SK-N-DZ (cell line): ENCODE data around the gene SGCE. TPM values are rescaled to one million over a fixed set of nuclear protein-coding genes. Genes with fewer than 3 reads are reported as not detected.
"Not testable (repeated sequence)": the region's sequence is repeated elsewhere in the genome, so short reads cannot be mapped to it uniquely, and the experiment has no call there.

Experiments
- DNase-seq: peaks from one replicate; pipeline ENCODE4 v3.0.0-alpha.2; 2015; ENCODE audit warnings: low spot score
- polyA plus RNA-seq, 2 experiments: library from polyadenylated mRNA; depleted of rRNA; stranded (reverse); fragments of >200 nt; gene quantifications; 2 replicates each; pipeline ENCODE4 v1.2.3, GENCODE V29; 2014

The SGCE gene, protein sequence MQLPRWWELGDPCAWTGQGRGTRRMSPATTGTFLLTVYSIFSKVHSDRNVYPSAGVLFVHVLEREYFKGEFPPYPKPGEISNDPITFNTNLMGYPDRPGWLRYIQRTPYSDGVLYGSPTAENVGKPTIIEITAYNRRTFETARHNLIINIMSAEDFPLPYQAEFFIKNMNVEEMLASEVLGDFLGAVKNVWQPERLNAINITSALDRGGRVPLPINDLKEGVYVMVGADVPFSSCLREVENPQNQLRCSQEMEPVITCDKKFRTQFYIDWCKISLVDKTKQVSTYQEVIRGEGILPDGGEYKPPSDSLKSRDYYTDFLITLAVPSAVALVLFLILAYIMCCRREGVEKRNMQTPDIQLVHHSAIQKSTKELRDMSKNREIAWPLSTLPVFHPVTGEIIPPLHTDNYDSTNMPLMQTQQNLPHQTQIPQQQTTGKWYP
- polyA plus RNA-seq (2014; cell fraction: cytosol; rRNA removed), result 27.7 and 41.0 TPM in 2 replicates
- 25.4 and 40.0 TPM in 2 replicates for polyA plus RNA-seq (2014; cell fraction: nucleus; rRNA removed)

DNA sequence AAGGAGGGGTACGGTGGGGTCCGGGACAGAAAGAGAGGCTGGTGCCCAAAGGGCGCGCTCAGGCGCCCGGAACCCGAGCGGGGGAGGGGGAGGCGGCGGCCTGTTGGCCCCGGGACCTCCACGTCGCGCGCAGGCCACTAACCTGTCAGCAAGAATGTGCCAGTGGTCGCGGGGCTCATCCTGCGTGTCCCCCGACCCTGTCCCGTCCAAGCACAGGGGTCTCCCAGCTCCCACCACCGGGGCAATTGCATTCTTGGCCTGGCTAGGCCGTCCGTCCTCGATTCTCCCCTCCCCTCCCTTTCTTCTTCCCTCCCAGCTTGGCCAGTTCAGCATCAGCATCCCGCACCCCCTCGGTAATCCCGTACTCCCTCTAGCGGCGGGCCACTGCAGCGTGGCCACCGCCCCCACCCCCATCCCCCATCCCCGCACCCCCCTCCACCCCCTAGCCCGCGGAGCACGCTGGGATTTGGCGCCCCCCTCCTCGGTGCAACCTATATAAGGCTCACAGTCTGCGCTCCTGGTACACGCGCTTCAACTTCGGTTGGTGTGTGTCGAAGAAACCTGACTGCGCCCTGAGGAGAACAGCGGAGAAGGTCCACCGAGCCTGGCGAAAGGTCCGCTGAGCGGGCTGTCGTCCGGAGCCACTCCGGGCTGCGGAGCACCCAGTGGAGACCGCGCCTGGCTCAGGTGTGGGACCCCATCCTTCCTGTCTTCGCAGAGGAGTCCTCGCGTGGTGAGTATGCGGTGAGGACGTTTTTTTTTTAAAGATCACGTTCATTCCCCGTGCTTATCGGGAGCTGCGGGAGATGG lies at the start of gene SGCE:
Gene SGCE, minus strand, starts transcription at position 286 of the 810 bp plus-strand sequence. Its CDS starts 35 bp downstream, at position 251.
- DNase-seq, result peak; percentile 78

DNA sequence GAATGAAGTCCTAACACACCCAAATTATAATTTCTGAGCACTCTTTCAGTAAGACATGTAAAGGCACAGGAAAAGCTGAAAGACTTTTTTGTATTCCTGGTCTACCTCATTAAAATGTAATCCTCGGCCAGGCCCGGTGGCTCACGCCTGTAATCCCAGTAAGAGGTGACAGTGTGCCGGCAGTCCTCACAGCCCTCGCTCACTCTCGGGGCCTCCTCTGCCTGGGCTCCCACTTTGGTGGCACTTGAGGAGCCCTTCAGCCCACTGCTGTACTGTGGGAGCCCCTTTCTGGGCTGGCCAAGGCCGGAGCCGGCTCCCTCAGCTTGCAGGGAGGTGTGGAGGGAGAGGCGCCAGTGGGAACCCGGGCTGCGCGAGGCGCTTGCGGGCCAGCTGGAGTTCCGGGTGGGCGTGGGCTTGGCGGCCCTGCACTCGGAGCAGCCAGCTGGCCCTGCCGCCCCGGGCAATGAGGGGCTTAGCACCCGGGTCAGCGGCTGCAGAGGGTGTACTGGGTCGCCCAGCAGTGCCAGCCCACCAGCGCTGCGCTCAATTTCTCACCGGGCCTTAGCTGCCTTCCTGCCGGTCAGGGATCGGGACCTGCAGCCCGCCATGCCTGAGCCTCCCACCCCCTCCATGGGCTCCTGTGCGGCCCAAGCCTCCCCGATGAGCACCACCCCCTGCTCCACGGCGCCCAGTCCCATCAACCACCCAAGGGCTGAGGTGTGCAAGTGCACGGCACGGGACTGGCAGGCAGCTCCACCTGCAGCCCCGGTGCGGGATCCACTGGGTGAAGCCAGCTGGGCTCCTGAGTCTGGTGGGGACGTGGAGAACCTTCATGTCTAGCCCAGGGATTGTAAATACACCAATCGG lies 49.5 kb upstream of the SGCE start:
- not testable (repeated sequence) for DNase-seq

DNA sequence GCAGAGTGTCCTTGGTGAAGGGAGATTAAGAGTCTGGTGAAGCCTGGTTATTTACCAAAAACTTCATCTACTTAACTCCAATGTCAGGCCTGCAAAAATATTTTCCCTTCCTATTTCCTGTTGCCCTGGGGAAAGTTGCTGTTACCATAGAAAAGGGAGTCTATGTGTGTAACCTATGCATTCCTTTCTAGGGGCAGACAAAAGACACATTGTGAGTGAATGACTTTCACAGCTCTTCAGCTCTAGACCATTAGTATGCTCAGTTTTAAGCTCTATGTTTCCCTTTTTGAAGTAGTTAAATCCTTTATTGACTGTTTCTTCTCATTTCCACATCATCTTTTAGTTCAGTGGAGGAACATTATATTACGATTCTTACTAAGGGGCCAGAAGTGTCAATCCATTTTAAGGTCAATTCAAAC lies 45.6 kb upstream of the SGCE start:
- DNase-seq, result no peak

DNA sequence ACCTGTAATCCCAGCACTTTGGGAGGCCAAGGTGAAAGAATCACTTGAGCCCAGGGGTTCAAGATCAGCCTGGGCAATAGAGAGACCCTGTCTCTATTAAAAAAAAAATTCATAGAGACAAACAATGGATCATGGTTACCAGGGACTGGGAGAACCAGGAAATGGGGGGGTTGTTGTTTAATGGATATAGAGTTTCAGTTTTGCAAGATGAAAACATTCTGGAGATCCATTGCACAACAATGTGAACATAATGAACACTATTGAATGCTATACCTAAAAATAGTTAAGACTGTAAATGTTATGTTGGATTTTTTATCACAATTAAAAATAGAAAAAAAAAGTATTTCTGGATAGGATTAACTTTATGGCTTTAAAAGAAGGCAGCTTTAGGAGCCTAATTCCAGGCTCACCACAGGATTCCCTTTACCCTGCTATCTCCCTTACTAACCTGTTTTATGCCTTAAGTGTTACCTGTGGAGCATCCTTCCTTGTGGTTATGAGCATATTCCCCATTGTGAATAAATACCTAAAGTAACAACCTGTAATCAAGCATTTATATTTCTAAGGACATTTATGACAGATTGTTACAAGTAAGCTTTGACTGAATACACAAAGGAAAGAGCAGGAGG lies 45.1 kb upstream of the SGCE start:
- DNase-seq, result no peak

DNA sequence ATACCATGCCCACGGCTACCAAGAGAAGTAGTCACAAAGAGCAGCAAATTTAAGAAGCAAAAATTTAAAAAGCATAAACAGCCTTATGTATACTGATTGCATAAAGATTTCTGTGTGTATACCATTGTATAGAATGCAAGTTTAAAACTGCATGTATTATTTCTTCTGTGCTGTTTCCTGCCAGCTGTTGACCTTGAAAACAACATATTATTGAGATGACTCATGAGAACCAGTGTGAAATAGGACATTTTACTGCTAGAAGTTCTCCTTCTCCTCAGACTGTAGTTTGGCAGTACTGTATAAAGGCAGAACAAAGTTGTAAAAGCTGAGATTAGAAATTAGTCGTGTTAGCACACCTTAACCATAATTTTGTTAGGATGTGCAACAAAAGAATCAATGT lies 42.3 kb upstream of the SGCE start:
- DNase-seq, result no peak

DNA sequence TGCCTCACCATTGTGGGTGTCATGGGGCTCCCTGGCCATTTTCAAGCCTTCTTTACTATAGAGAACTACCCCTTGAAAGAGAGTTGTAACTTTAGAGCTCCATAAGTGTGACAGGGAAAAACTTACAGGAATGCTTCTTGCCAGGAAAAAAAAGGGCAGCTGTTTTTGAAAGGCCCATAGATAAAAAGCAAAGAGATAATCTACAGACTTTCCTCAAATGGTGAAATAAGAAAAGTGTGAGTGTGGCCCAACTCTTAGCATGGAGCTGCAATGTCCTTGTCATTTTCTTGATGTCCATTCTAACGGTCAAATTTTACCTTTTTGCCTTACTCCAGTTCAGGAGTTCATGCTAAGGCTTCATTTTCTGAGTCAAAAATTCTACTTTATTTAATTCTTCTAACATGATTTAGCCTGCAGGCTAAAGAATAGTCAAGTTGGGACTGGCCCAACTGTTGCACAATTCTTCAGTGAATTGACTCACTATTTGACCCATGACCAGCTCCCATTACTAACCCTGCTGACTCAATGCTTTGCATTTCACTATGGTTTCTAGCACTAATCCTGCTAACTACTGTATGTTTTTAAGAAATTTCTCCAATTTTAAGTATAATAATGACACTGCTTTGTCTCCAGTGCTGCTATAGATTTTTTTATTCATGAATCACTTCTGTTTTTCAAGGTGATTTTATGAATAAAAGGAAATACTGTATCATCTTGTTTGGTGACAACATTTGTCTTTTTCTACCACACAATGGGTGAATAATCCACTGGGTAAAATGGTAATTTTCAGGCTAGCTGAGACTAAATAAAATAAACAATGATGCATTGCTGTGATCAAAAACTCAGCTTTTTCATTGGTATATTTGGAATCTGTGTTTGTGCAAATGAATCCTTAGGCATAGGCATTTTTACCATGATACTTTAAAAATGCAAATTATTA lies 41.4 kb upstream of the SGCE start:
- DNase-seq, result no peak

DNA sequence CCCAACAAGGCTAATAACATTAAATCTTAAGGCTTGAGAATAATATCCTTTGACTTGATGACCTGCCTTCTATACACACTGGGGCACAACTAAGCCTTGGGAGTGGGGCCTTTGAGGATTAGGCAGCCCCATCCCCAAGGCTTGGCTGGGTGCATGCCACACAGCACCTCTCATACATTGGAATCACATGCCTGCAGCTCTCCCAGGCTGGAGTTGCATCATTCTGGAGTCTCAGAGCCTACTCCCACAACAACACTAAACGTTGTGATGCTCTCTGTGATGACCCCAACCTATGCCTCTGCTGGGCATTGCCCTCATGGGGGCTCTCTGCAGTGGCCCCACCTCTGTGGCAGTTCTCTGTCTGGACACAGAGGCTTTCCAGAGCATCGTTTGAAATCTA lies 31.9 kb upstream of the SGCE start:
- DNase-seq, result no peak

DNA sequence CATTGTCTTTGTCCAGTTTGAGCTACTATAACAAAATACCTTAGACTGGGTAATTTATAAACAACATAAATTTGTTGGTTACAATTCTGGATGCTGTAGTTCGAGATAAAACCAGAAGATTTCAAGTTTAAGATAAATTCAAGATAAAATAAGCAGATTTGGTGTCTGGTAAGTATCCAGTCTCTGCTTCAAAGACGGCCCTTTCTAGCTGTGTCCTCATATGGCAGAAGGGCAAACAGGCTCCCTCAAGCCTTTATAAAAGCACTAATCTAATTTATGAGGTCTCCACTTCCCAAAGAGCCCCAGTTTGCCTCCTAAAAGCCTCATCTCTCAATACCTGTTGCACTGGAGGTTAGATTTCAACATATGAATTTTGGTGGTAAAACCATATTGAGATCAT lies 31.1 kb upstream of the SGCE start:
- peak; percentile 68 for DNase-seq

DNA sequence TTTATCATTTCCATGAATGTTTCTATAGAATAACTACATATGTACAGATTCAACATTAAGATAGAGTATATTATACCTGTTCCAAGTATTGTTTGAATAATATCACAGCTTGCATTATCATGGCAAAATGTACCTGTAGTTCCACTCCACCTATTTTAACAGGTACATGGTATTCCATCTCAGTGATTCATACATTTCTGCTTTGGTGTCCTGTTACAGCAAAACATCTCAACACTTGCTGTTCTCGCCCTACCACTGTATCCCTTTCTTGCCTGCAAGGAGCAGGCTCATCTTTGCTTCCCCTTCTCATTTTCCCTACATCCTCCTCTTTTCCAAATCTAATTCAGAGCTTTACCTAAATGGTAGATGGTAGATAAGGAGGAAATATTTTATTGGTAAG lies 27.1 kb upstream of the SGCE start:
- DNase-seq, result no peak

DNA sequence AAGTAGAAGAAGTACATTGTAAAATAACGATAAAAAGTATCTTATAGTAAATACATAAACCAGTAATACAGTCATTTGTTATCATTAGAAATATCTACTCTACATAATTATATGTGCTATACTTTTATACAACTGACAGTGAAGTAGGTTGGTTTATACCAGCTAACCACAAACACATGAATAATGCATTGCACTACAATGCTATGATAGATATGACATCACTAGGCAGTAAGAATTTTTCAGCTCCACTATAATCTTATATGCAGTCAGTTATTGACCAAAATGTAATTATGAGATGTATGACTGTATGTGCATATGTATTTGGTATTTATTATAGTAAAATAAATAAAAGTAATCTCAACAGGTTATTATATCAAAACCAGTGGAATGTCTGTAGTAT lies 23.4 kb upstream of the SGCE start:
- no peak for DNase-seq

DNA sequence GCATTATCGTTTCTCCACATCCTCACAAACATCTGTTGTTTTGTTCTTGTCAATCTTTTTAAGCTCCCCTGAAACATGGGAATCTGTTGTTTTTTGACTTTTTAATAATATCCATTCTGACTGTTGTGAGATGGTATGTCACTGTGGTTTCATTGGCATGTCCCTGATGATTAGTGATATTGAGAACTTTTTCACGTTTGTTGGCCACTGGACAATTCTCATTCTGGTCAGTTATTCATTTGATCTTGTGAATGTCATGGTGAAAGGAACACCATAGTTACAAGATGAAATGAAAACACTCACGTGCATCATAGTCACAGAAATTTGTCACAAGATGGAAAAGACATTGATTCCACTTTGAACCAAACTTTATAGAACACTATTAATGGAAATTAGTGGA lies 20.5 kb upstream of the SGCE start:
- DNase-seq, result no peak

DNA sequence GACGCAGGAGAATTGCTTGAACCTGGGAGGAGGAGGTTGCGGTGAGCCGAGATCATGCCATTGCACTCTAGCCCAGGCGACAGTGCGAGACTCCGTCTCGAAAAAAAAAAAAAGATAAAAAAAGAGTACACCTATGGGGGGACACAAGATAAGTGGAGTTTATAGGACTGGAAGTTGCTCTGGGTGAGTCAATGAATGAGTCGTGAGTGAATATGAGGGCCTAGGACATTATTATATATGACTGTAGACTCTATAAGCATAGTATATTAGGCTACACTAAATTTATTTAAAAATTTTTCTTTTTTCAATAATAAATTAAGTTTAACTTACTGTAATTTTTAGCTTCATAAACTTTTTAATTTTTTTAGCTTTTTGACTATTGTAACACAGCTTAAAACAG lies 19.4 kb upstream of the SGCE start:
- DNase-seq, result no peak

DNA sequence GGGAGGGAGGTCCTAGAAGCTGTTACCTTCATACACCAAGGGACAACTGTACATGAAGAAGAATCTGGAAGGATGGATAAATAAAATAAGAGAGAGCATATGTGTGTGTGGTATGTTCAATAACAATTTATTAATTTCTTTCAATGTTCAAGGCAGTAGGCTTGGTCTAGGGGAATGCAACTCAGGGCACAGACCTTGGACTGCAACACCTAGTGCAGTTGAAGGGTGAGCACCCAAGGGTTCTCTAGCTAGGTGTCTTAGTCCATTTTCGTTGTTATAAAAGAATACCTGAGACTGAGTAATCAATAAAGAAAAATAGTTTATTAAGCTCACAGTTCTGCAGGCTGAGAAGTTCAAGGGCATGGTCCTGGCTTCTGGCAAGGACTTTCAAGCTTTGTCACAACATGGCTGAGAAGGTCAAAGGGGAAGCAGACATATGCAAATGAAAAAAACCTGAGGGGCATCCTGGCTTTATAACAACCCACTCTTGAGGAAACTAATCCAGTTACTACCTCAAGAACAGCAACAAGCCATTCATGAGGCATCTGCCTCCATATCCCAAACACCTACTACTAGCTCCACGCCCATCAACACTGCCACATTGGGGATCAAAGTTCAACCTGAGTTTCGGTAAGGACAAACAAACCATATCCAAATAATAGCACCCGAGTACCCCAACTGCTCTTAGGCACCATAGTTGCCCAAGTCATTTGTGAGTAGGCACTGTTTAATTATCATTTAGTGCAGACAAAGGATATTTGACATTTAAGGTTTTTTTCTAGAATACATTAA lies 15.7 kb upstream of the SGCE start:
- DNase-seq, result no peak

DNA sequence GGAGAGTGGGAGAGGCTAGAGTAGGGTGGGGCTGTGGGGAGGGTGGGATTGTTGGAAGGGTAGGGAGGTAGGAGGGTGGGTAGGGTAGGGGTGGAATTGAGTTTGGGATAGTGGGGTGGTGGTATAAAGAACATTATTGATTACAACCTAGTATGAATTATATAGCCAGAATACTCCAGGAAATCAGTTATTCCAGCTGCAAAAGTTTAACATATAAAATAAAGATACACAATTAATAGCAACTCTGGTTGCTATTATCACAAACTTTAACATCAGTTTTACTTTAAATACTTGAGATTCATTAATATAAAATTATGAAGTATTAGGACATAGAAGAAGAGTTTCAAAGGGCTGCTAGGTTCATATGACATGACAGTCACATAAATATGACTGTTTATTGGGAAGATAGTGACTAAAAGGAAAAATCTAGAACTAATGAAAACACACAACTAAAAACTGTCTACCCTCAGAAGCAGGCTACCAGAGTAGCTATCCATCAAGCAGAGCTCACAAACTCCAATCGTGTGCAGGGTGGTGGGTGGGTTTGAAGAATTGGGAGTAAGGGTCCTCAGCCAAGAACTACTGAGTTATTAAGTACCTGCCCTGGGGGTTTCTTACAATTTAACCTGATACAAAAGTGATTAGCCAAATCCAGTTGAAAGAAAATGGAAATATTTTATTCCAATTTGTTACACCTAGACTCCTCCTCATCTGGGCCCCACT lies 14.0 kb upstream of the SGCE start:
- DNase-seq, result no peak

DNA sequence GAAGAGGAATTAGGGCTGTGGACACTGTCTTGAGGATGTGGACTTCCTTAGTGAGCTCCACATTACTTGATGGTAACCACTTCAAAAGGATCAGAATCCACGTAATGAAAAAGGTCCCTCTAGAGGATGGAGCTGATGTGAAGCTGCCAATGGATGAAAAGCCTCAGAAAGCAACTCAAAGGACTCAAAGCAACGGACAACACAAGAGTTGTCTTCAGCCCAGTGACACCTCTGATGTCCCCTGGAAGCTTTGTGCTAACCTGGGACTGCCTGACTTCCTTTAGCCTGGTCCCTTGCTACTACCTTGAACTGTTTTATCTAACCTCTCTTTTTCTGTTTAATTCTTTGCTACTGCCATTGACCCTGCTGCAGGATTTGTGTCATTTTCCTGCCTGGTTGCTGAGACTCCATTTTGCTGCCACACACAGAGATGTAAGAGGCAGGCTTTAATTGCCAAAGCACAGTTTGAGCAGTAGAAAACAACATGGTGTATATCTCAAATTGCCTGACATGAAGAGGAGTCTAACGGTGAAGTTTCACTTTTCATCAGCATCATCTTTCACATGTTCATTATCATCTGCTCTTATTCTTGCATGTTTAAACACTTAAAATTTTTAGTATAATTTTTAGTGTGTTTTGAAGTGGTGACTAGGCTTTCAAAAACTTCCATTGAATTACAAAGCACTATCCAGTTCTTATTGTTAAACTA lies 11.1 kb upstream of the SGCE start:
- DNase-seq, result no peak

DNA sequence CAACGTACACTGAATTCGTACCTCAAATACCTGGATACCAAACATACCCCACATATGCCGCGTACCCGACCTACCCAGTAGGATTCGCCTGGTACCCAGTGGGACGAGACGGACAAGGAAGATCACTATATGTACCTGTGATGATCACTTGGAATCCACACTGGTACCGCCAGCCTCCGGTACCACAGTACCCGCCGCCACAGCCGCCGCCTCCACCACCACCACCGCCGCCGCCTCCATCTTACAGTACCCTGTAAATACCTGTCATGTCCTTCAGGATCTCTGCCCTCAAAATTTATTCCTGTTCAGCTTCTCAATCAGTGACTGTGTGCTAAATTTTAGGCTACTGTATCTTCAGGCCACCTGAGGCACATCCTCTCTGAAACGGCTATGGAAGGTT lies 9.5 kb upstream of the SGCE start:
- DNase-seq, result no peak

DNA sequence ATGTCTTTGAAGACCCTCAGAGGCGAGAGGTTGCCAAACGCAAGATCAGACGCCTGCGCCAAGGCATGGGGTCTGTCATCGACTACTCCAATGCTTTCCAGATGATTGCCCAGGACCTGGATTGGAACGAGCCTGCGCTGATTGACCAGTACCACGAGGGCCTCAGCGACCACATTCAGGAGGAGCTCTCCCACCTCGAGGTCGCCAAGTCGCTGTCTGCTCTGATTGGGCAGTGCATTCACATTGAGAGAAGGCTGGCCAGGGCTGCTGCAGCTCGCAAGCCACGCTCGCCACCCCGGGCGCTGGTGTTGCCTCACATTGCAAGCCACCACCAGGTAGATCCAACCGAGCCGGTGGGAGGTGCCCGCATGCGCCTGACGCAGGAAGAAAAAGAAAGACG lies 8.1 kb upstream of the SGCE start:
- DNase-seq, result no peak

DNA sequence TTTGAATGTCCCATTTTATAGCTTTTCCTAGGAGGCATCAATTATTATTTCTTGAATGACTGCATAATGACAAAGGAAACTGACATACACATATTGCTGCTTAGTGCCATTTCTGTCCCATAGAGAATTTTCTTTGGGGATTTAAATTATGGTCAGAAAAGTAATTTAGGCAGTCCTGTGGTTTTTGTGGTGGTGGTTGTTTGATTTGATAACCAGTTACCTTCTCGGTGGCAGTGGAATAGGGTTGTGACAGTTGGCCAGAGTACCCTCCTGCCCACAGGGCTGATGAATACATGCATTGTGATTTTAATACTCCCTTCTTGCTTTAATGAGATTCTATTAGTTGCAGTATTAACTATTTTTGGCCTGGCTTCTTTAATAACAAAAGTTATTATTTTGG lies 6.6 kb upstream of the SGCE start:
- no peak for DNase-seq
